Tibial artery (tissue), 4 donors: ENCODE data around the gene LRPAP1.

ENCODE experiments used
- DNase-seq, 2 donors: peaks; one replicate each; pipeline ENCODE4 v3.0.0-alpha.2; 2019
- H3K27ac ChIP-seq, 2 donors: fragments of 200-600 bp; sonication (generic) in 1 of 2; 1 replicate in 1 of 2; 2 replicates in 1 of 2; pipeline ENCODE4 v1.5.1; 2018 to 2019; ENCODE audit warnings: mild to moderate bottlenecking in 1 of 2
- H3K27me3 ChIP-seq, 2 donors: fragments of 200-600 bp; sonication (generic) in 1 of 2; one replicate each; pipeline versions ENCODE4 v1.5.1 to v1.6.0; 2016 to 2019
- H3K36me3 ChIP-seq, 3 donors: fragments of 200-600 bp; sonication (generic) in 2 of 3; one replicate each; pipeline ENCODE4 v1.5.1; 2016 to 2019; ENCODE audit warnings: mild to moderate bottlenecking in 2 of 3
- H3K4me1 ChIP-seq, 4 donors: fragments of 200-600 bp; sonication (generic) in 2 of 4; 1 replicate in 3 of 4; 2 replicates in 1 of 4; pipeline ENCODE4 v1.5.1; 2016 to 2019
- H3K4me3 ChIP-seq, 2 donors: fragments of 200-600 bp; sonication (generic) in 1 of 2; 1 replicate in 1 of 2; 2 replicates in 1 of 2; pipeline ENCODE4 v1.5.1; 2018 to 2019; ENCODE audit warnings: mild to moderate bottlenecking in 2 of 2
- H3K9me3 ChIP-seq, 3 donors: fragments of 200-600 bp; sonication (generic) in 1 of 3; one replicate each; pipeline ENCODE4 v1.5.1; 2016 to 2019
- CTCF ChIP-seq, 2 experiments: fragments of 200-600 bp in 1 of 2; fragments of 450-650 bp in 1 of 2; IDR thresholded peaks; one replicate each; pipeline ENCODE4 v1.5.1; 2017 to 2019; ENCODE audit warnings: antibody characterized with exemption in 2 of 2, mild to moderate bottlenecking in 1 of 2, moderate library complexity in 1 of 2
- intact Hi-C: fragments of 100-400 bp; cut with DNase I; formaldehyde crosslinking; loops from one replicate; pipeline ENCODE4 v1.15.0; 2023; ENCODE audit warnings: low total_unique reads

Gene LRPAP1

GRCh38 chr4:3481783-3482393 lies 50.3 kb downstream of the LRPAP1 start:
- H3K4me3 ChIP-seq = no peak overlapping the region
- TF ChIP-seq CTCF (IDR thresholded peaks at IDR 0.05) = no peak
- peaks cover 0 to 49% (median 29%) of the 10 kb centered on the region in 4 donors for H3K4me1 ChIP-seq
- no peaks in the 10 kb centered on the region for H3K9me3 ChIP-seq
- intact Hi-C loops = loop anchor here (5.0 kb wide), 1 partner anchor 75 kb away; no protein-coding TSS in a partner anchor
- peaks cover 0 to 8% of the 10 kb centered on the region in 2 donors for H3K27me3 ChIP-seq
- DNase-seq = no peak
- H3K27ac ChIP-seq = peak overlapping the region; percentile 55 to 87
- no peaks in the 10 kb centered on the region for H3K36me3 ChIP-seq

DNA sequence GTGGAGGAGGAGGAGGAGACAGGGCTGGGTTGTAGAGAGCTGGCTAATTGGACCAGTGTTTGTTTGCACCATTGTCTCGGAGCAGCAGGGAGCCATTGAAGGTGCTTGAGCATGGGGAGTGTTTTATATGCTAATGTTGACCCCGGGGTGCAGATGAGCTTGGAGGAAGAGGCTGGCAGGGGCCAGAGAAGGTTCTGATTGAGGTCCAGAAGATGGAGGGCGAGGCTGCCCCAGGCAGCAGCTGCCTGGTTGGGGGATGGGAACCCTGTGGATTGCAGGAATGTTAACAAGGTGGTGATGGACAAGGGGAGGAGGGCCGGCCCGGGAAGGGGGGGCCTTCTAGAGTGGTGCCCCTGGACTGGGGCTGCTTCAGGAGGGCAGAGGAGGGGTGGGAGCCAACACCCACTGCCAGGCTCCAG lies 51.1 kb downstream of the LRPAP1 start:
- Histone ChIP-seq H3K4me1 (peaks cover 0 to 49% (median 29%) of the 10 kb centered on the region in 4 donors), H3K36me3 (no peaks in the 10 kb centered on the region), H3K27me3 (peaks cover 0 to 3% of the 10 kb centered on the region in 2 donors), H3K4me3 (no peak overlapping the region), H3K27ac (peak overlapping the region; percentile 13 to 87), H3K9me3 (no peaks in the 10 kb centered on the region)
- no peak for DNase-seq
- TF ChIP-seq CTCF (IDR thresholded peaks at IDR 0.05) = no peak
- intact Hi-C loops = loop anchor here (5.0 kb wide), 1 partner anchor 74 kb away; no protein-coding TSS in a partner anchor

DNA sequence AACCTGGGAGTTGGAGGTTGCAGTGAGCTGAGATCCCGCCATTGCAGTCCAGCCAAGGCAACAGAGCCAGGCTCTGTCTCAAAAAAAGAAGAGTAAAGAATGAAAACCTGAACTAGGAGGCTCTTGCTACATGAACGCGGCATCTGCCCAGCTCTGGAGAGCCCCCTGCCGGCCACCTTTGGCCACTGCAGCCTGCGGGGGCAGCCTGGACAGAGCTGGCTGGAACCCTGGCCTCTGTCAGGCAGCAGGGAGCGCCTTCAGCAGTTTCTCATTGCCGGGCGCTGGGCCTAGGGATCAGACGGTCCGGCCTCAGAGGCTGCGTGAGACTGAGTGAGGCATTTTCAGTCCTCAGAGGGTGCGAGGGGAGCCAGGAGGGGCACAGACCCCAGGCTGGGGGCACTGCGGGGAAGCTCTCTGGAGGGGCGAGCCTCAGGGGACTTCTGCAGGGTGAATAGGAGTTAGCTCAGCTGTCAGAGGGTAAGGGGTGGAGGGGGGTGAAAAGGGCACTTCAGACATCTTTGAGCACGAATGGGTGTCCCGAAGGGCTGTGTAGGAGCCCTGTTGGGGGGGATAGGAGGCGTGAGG lies 51.6 kb downstream of the LRPAP1 start:
- Histone ChIP-seq H3K4me1 (peaks cover 0 to 47% (median 27%) of the 10 kb centered on the region in 4 donors), H3K27me3 (no peaks in the 10 kb centered on the region), H3K4me3 (no peak overlapping the region), H3K9me3 (no peaks in the 10 kb centered on the region), H3K36me3 (no peaks in the 10 kb centered on the region), H3K27ac (peak overlapping the region in 1 of 2 donors; percentile 87)
- DNase-seq = peak; percentile 56 to 89
- intact Hi-C loops = loop anchor here (5.0 kb wide), 1 partner anchor 73 kb away; no protein-coding TSS in a partner anchor
- TF ChIP-seq CTCF (IDR thresholded peaks at IDR 0.05) = peak; percentile 93 to 99

- Histone ChIP-seq H3K27me3 (no peaks in the 10 kb centered on the region), H3K9me3 (no peaks in the 10 kb centered on the region), H3K27ac (peak overlapping the region in 1 of 2 donors; percentile 87), H3K4me1 (peaks cover 0 to 36% (median 19%) of the 10 kb centered on the region in 4 donors), H3K4me3 (no peak overlapping the region), H3K36me3 (no peaks in the 10 kb centered on the region)
- no peak for DNase-seq
- intact Hi-C loops = loop anchor here (5.0 kb wide), 1 partner anchor 72 kb away; no protein-coding TSS in a partner anchor
- TF ChIP-seq CTCF (IDR thresholded peaks at IDR 0.05) = no peak
Measured at GRCh38 chr4:3479358-3480101, 52.7 kb downstream of the LRPAP1 start.

DNA sequence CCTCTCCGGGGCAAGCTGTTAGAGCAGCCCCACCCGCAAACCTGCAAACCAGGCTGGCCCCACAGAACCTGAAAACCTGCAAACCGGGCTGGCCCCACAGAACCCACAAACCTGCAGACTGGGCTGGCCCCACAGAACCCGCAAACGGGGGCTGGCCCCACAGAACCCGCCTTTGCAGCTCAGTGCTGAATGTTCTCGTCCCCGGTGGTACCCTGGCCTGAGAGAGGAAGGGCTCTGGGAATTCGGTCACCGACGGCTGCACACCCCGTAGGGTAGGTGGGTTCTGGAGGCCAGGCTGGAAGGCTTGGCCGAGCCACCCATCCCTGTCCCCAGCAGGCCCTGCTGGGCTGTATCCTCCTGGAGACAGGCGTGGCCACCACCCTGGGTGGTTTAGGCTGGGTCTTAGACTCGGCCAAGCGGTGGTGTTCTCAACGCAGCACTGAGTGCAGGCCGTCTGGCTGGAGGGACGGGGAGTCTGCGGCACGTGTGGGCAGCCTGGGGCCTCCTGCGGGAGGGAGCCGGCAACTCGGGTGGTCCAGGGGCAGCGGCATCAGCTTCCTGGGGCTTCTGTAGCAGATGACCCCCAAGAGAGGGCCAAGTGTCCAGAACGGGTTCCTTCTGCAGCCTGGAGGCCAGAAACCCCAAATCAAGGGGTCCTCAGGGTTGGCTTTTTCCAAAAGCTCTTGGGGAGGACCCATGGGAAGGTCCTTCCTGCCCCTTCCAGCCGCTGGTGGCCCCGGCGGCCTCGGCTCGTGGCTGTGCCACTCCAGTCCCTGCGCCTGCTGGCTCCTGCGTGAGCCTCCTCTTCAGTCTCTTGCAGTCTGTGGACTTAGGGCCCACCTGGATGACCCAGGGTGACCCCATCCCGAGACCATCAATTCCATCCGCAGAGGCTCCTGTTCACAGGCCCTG lies 53.5 kb downstream of the LRPAP1 start:
- H3K27me3 ChIP-seq = peaks cover 0 to 4% of the 10 kb centered on the region in 2 donors
- no peak overlapping the region for H3K27ac ChIP-seq
- TF ChIP-seq CTCF (IDR thresholded peaks at IDR 0.05) = no peak
- no peak for DNase-seq
- intact Hi-C loops = no loop called here
- no peak overlapping the region for H3K4me3 ChIP-seq
- no peaks in the 10 kb centered on the region for H3K36me3 ChIP-seq
- no peaks in the 10 kb centered on the region for H3K9me3 ChIP-seq
- H3K4me1 ChIP-seq = peaks cover 0 to 28% (median 10%) of the 10 kb centered on the region in 4 donors
